Measurements from ENCODE around the gene ZNF184. TPM values are rescaled to one million over a fixed set of nuclear protein-coding genes. Genes with fewer than 3 reads are reported as not detected.
A peak's percentile ranks its signal among the peaks of the same experiment; 100 is the strongest.

Gene ZNF184
- total RNA-seq (2022), result 8.9 and 10.1 TPM in 2 replicates
- percentile 70 among the genes with signal in this experiment for Bru-seq, nascent RNA
- percentile 61 among the genes with signal in this experiment for BruChase-seq, experiment 1, labeled RNA remaining after a 6-hour chase
- BruChase-seq, experiment 2, labeled RNA remaining after a 2-hour chase, result percentile 73 among the genes with signal in this experiment
- long read RNA-seq, transcript ZNF184-202 (6 exons, 2,899 nt), result major isoform, 5 of 31 reads
- long read RNA-seq, partial matches to known transcripts, result 11 of 31 reads
- long read RNA-seq, other reads (novel, unspliced or antisense), result 12 of 31 reads

GRCh38 chr6:27472617-27473400 lies at the start of gene ZNF184:
Gene ZNF184 (minus strand): TSS chr6:27473105. CDS start chr6:27472294, 811 bp downstream.
- POLR2A ChIA-PET, result interaction anchor here (0.5 to 3.0 kb wide), 42 partner anchors 11 to 1347 kb away, joined by 3 to 16 read pairs (median 4); partner anchors contain the start of gene ZNF391
- peak; percentile 98 for DNase-seq (ENCODE audit: unreplicated experiment)
- Mint-ChIP-seq H3K36me3 (ENCODE audit: insufficient read depth, unreplicated experiment) (peaks cover 18% of the 10 kb centered on the region), H3K27ac (ENCODE audit: low read depth, unreplicated experiment) (peak within 1 kb of the TSS; percentile 83), H3K9me3 (ENCODE audit: unreplicated experiment) (no peaks in the 10 kb centered on the region), H3K4me3 (ENCODE audit: unreplicated experiment) (peak within 1 kb of the TSS; percentile 91), H3K4me1 (ENCODE audit: insufficient read depth, unreplicated experiment) (peaks cover 25% of the 10 kb centered on the region), H3K27me3 (ENCODE audit: insufficient read depth, unreplicated experiment) (no peaks in the 10 kb centered on the region)
- BruUV-seq (replicated peaks), result no TSS peak
- TF ChIP-seq CTCF (IDR thresholded peaks at IDR 0.05; ENCODE audit: unreplicated experiment), result peak; percentile 17
- intact Hi-C loops (cut with micrococcal nuclease), result loop anchor here (5.0 to 10.0 kb wide), 5 partner anchors 132 to 1158 kb away; no protein-coding TSS in a partner anchor
- CTCF ChIA-PET, result interaction anchor here (0.7 kb wide), 1 partner anchor 296 kb away, joined by 4 read pairs; no protein-coding TSS in a partner anchor

GRCh38 chr6:27518881-27519795 lies 46.2 kb upstream of the ZNF184 start:
- no TSS peak for BruUV-seq (replicated peaks)
- Mint-ChIP-seq H3K9me3 (ENCODE audit: unreplicated experiment) (no peaks in the 10 kb centered on the region), H3K27me3 (ENCODE audit: insufficient read depth, unreplicated experiment) (no peaks in the 10 kb centered on the region), H3K4me1 (ENCODE audit: insufficient read depth, unreplicated experiment) (no peaks in the 10 kb centered on the region), H3K36me3 (ENCODE audit: insufficient read depth, unreplicated experiment) (peaks cover 10% of the 10 kb centered on the region), H3K27ac (ENCODE audit: low read depth, unreplicated experiment) (peak overlapping the region; percentile 85), H3K4me3 (ENCODE audit: unreplicated experiment) (peak overlapping the region; percentile 92)
- intact Hi-C loops (cut with micrococcal nuclease), result loop anchor here (1.0 to 5.0 kb wide), 9 partner anchors 26 to 383 kb away; partner anchors contain the start of gene POM121L2
- ChIA-PET CTCF (interaction anchor here (0.6 to 4.8 kb wide), 28 partner anchors 10 to 1868 kb away, joined by 3 to 50 read pairs (median 4); partner anchors contain the start of gene POM121L2), POLR2A (interaction anchor here (0.6 to 3.1 kb wide), 25 partner anchors 13 to 372 kb away, joined by 3 to 41 read pairs (median 6); a partner anchor contains a TSS)
- peak; percentile 73 for TF ChIP-seq CTCF (IDR thresholded peaks at IDR 0.05; ENCODE audit: unreplicated experiment)
- DNase-seq (ENCODE audit: unreplicated experiment), result peak; percentile 88

GRCh38 chr6:27517928-27518787 lies 45.3 kb upstream of the ZNF184 start:
- DNase-seq (ENCODE audit: unreplicated experiment), result peak; percentile 43
- TF ChIP-seq CTCF (IDR thresholded peaks at IDR 0.05; ENCODE audit: unreplicated experiment), result no peak
- H3K36me3 Mint-ChIP-seq (ENCODE audit: insufficient read depth, unreplicated experiment), result peaks cover 10% of the 10 kb centered on the region
- ChIA-PET CTCF (interaction anchor here (0.5 to 4.8 kb wide), 26 partner anchors 9 to 1867 kb away, joined by 3 to 50 read pairs (median 4); partner anchors contain the start of gene POM121L2), POLR2A (interaction anchor here (0.7 to 3.1 kb wide), 23 partner anchors 13 to 371 kb away, joined by 3 to 41 read pairs (median 7); a partner anchor contains a TSS)
- no peaks in the 10 kb centered on the region for H3K9me3 Mint-ChIP-seq (ENCODE audit: unreplicated experiment)
- BruUV-seq (replicated peaks), result no TSS peak
- peaks cover 6% of the 10 kb centered on the region for H3K27me3 Mint-ChIP-seq (ENCODE audit: insufficient read depth, unreplicated experiment)
- intact Hi-C loops (cut with micrococcal nuclease), result loop anchor here (2.0 to 5.0 kb wide), 4 partner anchors 154 to 384 kb away; no protein-coding TSS in a partner anchor
- peak overlapping the region; percentile 92 for H3K4me3 Mint-ChIP-seq (ENCODE audit: unreplicated experiment)
- no peaks in the 10 kb centered on the region for H3K4me1 Mint-ChIP-seq (ENCODE audit: insufficient read depth, unreplicated experiment)
- peak overlapping the region; percentile 85 for H3K27ac Mint-ChIP-seq (ENCODE audit: low read depth, unreplicated experiment)
